ENCODE data around the gene B3GAT1. TPM values are rescaled to one million over a fixed set of nuclear protein-coding genes. Genes with fewer than 3 reads are reported as not detected.

B3GAT1 gene
- total RNA-seq, 1 experiment from 2014 or later, result not detected

DNA sequence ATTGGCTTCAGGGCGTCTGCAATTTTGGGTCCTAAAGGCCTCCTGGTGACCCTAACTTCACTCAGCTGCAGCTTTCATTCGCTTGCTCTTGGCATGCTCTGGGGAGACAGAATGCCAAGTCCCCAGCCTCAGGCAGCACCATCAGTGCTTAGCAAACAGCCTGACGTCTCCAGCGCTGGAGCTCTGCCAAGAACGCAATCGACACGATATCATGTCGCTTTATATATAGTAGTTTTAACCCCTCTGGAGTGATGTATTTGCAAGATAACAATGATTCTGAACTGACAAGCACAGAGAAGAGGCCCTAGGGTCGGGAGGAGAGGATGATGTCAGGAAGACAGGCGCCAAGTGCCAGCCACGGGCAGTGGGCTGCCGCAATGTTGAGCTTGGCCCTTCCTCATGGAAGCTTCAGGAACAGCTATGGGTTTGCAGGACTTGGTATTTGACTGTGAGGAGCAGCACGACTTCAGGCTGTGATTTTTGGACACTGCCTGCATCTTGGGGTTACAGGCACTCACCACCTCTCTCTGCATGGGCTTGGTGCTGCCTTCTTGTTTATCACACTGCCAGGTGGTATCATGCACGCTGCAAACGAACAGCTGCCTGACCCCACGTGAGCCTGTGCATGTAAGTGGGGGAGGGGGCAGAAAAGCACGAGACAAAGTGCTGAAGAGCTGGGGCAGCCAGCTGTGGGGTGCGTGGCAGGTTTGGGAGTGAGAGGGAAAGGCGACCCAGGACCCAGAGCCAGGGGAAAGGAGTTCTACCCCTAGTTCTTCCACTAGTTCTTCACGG lies 26.1 kb downstream of the B3GAT1 start:
- H3K9me3 ChIP-seq (ENCODE audit: control insufficient read depth in 1 of 2, insufficient read depth in 1 of 2, low read depth in 1 of 2, low read length in 2 of 2), result no peaks in the 10 kb centered on the region
- no TSS peak for BruUV-seq (replicated peaks)
- no peaks in the 10 kb centered on the region for H4K20me1 ChIP-seq (ENCODE audit: insufficient read depth)
- ChIA-PET RAD21 (ENCODE audit: low non-redundant PET in 1 of 2, low total read pairs in 2 of 2, uncharacterized antibody in 2 of 2, unreplicated experiment in 2 of 2) (no interaction called here), CTCF (no interaction called here), POLR2A (no interaction called here)
- DNase-seq (ENCODE audit: low read depth, low spot score), result no peak
- no peak for ATAC-seq
- no peak overlapping the region for H3K4me2 ChIP-seq (ENCODE audit: low read length)
- no peaks in the 10 kb centered on the region for H3K27me3 ChIP-seq (ENCODE audit: insufficient read depth, low read length)
- no peak overlapping the region for H3K27ac ChIP-seq (ENCODE audit: low read depth, low read length)
- H3K9me2 ChIP-seq (ENCODE audit: insufficient read depth), result no peaks in the 10 kb centered on the region
- H3K4me3 ChIP-seq (replicated peaks in 1 of 2; ENCODE audit: low read depth in 1 of 2, low read length in 2 of 2), result no peak overlapping the region
- H2AFZ ChIP-seq (ENCODE audit: low read depth, low read length, poor library complexity, severe bottlenecking), result no peak overlapping the region
- H3K4me1 ChIP-seq (ENCODE audit: control insufficient read depth in 1 of 2, insufficient read depth in 2 of 2, low read length in 2 of 2), result no peaks in the 10 kb centered on the region
- intact Hi-C loops (cut with micrococcal nuclease), result no loop called here
- no peak overlapping the region for H3K9ac ChIP-seq (ENCODE audit: low read length)
- no peaks in the 10 kb centered on the region for H3K36me3 ChIP-seq (ENCODE audit: control insufficient read depth in 1 of 2, insufficient read depth in 2 of 2, low read length in 2 of 2)
- TF ChIP-seq SIN3A (IDR thresholded peaks at IDR 0.05; ENCODE audit: low read depth), result no peak
- no peak for TF ChIP-seq POLR2AphosphoS5 (IDR thresholded peaks at IDR 0.05; ENCODE audit: low read depth, low read length)
- TF ChIP-seq ELF1 (IDR thresholded peaks at IDR 0.05; ENCODE audit: borderline replicate concordance, low read depth), result no peak
- TF ChIP-seq EZH2phosphoT487 (IDR thresholded peaks at IDR 0.05; ENCODE audit: borderline replicate concordance), result no peak
- TF ChIP-seq TCF7L2 (IDR thresholded peaks at IDR 0.05; ENCODE audit: borderline replicate concordance, extremely low read depth, insufficient read depth, insufficient read length), result no peak
- TF ChIP-seq, protein P1, sequence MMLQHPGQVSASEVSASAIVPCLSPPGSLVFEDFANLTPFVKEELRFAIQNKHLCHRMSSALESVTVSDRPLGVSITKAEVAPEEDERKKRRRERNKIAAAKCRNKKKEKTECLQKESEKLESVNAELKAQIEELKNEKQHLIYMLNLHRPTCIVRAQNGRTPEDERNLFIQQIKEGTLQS (IDR thresholded peaks at IDR 0.05), result no peak
- TF ChIP-seq ZNF274 (IDR thresholded peaks at IDR 0.05; ENCODE audit: low read depth, low read length), result no peak
- TF ChIP-seq EGR1 (IDR thresholded peaks at IDR 0.05; ENCODE audit: low read depth), result no peak
- TF ChIP-seq ZFX (IDR thresholded peaks at IDR 0.05), result no peak
- no peak for TF ChIP-seq YY1 (IDR thresholded peaks at IDR 0.05; ENCODE audit: extremely low read depth, insufficient replicate concordance, low read depth, low read length)
- TF ChIP-seq EZH2 (IDR thresholded peaks at IDR 0.05), result no peak
- TF ChIP-seq ZBTB33 (IDR thresholded peaks at IDR 0.05; ENCODE audit: extremely low read depth, insufficient replicate concordance, low read length), result no peak
- TF ChIP-seq CTCF (IDR thresholded peaks at IDR 0.05 in 2 of 3, conservative IDR thresholded peaks at IDR 0.05 in 1 of 3; ENCODE audit: borderline replicate concordance in 1 of 3, insufficient read depth in 1 of 3, low read depth in 2 of 3, low read length in 2 of 3), result no peak
- TF ChIP-seq CEBPB (IDR thresholded peaks at IDR 0.05; ENCODE audit: low read depth), result no peak
- TF ChIP-seq CBX3 (IDR thresholded peaks at IDR 0.05; ENCODE audit: low read depth), result no peak
- TF ChIP-seq SRF (IDR thresholded peaks at IDR 0.05; ENCODE audit: low read depth), result no peak
- TF ChIP-seq SP1 (IDR thresholded peaks at IDR 0.05; ENCODE audit: low read depth), result no peak
- H3K79me2 ChIP-seq (ENCODE audit: insufficient read depth, low read length), result no peaks in the 10 kb centered on the region

Measured in HCT116 (cell line).